Ishikawa (cell line): ENCODE data around the gene ZNF41.

Experiments used
- CEBPB ChIP-seq: IDR thresholded peaks from 2 replicates; pipeline ENCODE4 v1.6.1; 2012
- CREB1 ChIP-seq: IDR thresholded peaks from 2 replicates; pipeline ENCODE4 v1.6.1; 2012; ENCODE audit warnings: low read depth
- EGR1 ChIP-seq: IDR thresholded peaks from 2 replicates; pipeline ENCODE4 v1.6.1; 2012
- EP300 ChIP-seq: IDR thresholded peaks from 2 replicates; pipeline ENCODE4 v1.6.1; 2012; ENCODE audit warnings: borderline replicate concordance
- FOXM1 ChIP-seq: IDR thresholded peaks from 2 replicates; pipeline ENCODE4 v1.6.1; 2012; ENCODE audit warnings: low read depth, borderline replicate concordance
- NFIC ChIP-seq: IDR thresholded peaks from 2 replicates; pipeline ENCODE4 v1.6.1; 2012
- RAD21 ChIP-seq: IDR thresholded peaks from 2 replicates; pipeline ENCODE4 v1.6.1; 2012; ENCODE audit warnings: low read depth
- TAF1 ChIP-seq: IDR thresholded peaks from 2 replicates; pipeline ENCODE4 v1.6.1; 2012; ENCODE audit warnings: low read depth, mild to moderate bottlenecking
- TCF12 ChIP-seq: IDR thresholded peaks from 2 replicates; pipeline ENCODE4 v1.6.1; 2012; ENCODE audit warnings: low read depth
- TEAD4 ChIP-seq: IDR thresholded peaks from 2 replicates; pipeline ENCODE4 v1.6.1; 2012
- YY1 ChIP-seq: IDR thresholded peaks from 2 replicates; pipeline ENCODE4 v1.6.1; 2012; ENCODE audit warnings: low read depth
- ZBTB7A ChIP-seq: IDR thresholded peaks from 2 replicates; pipeline ENCODE4 v1.6.1; 2012; ENCODE audit warnings: low read depth
- TF ChIP-seq, protein P1 (sequence below): IDR thresholded peaks from 2 replicates; pipeline ENCODE4 v1.6.1; 2012
- TF ChIP-seq, protein P2 (sequence below): IDR thresholded peaks from 2 replicates; pipeline ENCODE4 v1.6.1; 2012
- TF ChIP-seq, protein P3 (sequence below): IDR thresholded peaks from 2 replicates; pipeline ENCODE4 v1.6.1; 2012; ENCODE audit warnings: low read depth, mild to moderate bottlenecking

The ZNF41 gene

DNA sequence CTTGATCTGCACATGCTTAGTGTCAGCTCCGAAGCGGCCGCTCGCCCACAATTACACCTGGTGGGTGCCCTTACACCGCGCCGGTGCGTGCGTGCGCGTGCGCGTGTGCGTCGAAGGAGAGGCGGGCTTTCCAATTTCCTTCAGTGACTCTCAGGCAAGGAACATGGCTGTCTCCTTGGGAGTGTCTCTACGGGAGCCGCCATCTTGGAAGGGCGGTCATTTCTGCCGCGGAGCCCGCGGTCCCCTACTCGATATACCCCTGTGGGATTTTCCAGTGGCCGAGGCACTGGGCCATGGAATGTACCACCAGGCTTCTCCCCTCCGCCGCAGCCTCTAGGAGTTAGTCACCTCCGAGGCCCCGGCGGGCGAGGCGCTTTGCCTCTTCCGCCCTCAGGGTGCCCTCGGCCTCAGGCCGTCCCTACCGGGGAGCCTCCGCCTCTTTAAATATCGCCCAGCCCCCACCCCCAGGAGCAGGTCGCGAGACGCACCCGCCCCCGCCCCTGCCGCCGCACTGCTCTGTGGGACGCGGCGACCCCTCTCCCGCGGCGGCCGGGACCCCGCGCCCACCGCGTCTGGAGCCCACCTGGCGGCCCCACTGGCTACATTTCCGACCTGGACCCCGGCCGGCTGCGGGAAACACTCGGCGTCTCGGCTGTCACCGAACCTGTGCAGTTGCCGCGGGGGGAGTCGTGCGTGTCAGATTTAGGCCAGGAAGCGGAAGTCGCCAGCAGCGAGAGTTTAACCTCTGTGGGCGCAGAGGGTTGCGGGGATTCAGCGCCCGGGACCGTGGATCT, at the start of gene ZNF41:
TSS of gene ZNF41 (minus strand) at position 711 of the 794 bp plus-strand sequence. CDS start 15,741 bp downstream, outside the sequence.
- no peak for TF ChIP-seq RAD21
- TF ChIP-seq, protein P1, sequence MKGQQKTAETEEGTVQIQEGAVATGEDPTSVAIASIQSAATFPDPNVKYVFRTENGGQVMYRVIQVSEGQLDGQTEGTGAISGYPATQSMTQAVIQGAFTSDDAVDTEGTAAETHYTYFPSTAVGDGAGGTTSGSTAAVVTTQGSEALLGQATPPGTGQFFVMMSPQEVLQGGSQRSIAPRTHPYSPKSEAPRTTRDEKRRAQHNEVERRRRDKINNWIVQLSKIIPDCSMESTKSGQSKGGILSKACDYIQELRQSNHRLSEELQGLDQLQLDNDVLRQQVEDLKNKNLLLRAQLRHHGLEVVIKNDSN, result no peak
- TF ChIP-seq FOXM1, result no peak
- peak; percentile 65; the same call in 1 of the 2 replicates for TF ChIP-seq EGR1
- peak; percentile 96 for TF ChIP-seq YY1
- TF ChIP-seq ZBTB7A, result peak; percentile 54; the same call in 1 of the 2 replicates
- TF ChIP-seq TAF1, result 0 out of 2 replicates have a peak, but pooled peaks have one; percentile 21
- TF ChIP-seq TEAD4, result no peak
- TF ChIP-seq NFIC, result no peak
- TF ChIP-seq CREB1, result no peak
- TF ChIP-seq, protein P2, sequence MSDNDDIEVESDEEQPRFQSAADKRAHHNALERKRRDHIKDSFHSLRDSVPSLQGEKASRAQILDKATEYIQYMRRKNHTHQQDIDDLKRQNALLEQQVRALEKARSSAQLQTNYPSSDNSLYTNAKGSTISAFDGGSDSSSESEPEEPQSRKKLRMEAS, result peak; percentile 86

DNA sequence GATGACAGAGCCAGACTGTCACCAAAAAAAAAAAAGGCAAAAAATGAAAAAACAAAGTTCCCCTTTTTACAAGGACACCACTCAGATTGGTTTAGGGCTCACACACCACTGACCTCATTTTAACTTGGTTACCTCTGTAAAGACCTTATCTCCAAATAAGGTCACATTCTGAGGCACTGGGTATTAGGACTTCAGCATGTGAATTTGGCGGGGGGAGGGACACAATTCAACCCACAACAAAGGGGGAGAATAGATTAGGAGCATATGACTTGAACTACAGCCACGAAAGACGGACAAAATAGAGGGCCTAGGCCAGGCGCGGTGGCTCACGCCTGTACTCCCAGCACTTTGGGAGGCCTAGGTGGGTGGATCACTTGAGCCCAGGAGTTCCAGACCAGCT, 47.0 kb upstream of the ZNF41 start:
- TF ChIP-seq TCF12, result no peak
- no peak for TF ChIP-seq NFIC
- TF ChIP-seq, protein P3, sequence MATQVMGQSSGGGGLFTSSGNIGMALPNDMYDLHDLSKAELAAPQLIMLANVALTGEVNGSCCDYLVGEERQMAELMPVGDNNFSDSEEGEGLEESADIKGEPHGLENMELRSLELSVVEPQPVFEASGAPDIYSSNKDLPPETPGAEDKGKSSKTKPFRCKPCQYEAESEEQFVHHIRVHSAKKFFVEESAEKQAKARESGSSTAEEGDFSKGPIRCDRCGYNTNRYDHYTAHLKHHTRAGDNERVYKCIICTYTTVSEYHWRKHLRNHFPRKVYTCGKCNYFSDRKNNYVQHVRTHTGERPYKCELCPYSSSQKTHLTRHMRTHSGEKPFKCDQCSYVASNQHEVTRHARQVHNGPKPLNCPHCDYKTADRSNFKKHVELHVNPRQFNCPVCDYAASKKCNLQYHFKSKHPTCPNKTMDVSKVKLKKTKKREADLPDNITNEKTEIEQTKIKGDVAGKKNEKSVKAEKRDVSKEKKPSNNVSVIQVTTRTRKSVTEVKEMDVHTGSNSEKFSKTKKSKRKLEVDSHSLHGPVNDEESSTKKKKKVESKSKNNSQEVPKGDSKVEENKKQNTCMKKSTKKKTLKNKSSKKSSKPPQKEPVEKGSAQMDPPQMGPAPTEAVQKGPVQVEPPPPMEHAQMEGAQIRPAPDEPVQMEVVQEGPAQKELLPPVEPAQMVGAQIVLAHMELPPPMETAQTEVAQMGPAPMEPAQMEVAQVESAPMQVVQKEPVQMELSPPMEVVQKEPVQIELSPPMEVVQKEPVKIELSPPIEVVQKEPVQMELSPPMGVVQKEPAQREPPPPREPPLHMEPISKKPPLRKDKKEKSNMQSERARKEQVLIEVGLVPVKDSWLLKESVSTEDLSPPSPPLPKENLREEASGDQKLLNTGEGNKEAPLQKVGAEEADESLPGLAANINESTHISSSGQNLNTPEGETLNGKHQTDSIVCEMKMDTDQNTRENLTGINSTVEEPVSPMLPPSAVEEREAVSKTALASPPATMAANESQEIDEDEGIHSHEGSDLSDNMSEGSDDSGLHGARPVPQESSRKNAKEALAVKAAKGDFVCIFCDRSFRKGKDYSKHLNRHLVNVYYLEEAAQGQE, result no peak
- no peak for TF ChIP-seq EGR1

DNA sequence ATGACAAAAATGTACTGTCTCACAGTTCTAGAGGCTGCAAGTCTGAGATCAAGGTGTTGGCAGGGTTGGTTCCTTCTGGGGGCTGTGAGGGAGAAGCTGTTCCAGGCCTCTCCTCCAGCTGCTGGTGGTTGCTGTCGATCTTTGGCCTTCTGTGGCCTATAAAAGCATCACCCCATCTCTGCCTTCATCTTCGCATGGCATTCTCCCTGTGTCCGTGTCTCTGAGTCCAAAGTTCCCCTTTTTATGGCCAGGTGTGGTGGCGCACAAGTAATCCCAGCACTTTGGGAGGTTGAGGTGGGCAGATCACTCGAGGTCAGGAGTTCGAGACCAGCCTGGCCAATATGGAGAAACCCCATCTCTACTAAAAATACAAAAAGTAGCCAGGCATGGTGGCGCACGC, 46.5 kb upstream of the ZNF41 start:
- no peak for TF ChIP-seq CEBPB
- TF ChIP-seq FOXM1, result no peak
- no peak for TF ChIP-seq TAF1
- TF ChIP-seq, protein P1, result no peak
- TF ChIP-seq TEAD4, result no peak
- no peak for TF ChIP-seq EP300
- TF ChIP-seq RAD21, result no peak
- TF ChIP-seq NFIC, result no peak
- no peak for TF ChIP-seq CREB1
- TF ChIP-seq, protein P3, result no peak
- TF ChIP-seq, protein P2, result no peak
- no peak for TF ChIP-seq YY1
- no peak for TF ChIP-seq EGR1
- TF ChIP-seq TCF12, result no peak
- TF ChIP-seq ZBTB7A, result no peak

DNA sequence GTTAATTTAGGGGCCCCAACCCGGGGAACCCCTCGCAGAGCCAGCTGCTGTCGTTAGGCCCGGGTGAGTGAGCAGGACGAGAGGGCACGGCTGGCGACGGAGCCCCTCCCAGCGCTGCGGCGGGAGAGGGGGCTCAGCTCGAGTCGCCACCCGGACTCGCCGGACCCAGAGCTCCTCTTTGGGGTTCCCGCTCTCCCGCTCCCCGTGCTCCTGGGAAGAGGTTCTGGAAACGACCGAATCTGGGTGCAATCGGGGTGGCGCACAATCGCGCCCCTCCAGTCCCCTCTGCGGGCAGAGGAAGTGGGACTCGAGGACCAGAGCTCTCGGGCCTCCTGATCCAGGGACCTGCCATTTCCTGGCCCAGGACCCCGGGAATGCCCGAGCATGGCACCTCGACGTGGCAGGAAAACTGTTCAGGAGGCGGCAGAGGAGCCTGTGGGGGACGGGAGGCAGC, 40.7 kb upstream of the ZNF41 start:
- TF ChIP-seq, protein P2, result no peak
- no peak for TF ChIP-seq CEBPB
- TF ChIP-seq TEAD4, result no peak
- no peak for TF ChIP-seq YY1
- TF ChIP-seq, protein P3, result no peak
- no peak for TF ChIP-seq RAD21
- TF ChIP-seq EP300, result no peak
- TF ChIP-seq, protein P1, result no peak
- TF ChIP-seq FOXM1, result no peak
- TF ChIP-seq ZBTB7A, result no peak
- TF ChIP-seq EGR1, result no peak
- TF ChIP-seq TCF12, result no peak
- TF ChIP-seq CREB1, result no peak
- no peak for TF ChIP-seq TAF1
